NCI-H2107 treated with DMSO at 0.1 percent for 48 hours (cell line): ENCODE measurements around the gene KRTAP5-1.

Source experiments
- DNase-seq: peaks from one replicate; lab custom pipeline; 2025; ENCODE audit not compliant: unreplicated experiment; lab: John Stamatoyannopoulos, UW

Gene KRTAP5-1

GRCh38 chr11:1572197-1573076, 12.6 kb downstream of the KRTAP5-1 start, which contains the start of gene DUSP8:
Gene DUSP8, minus strand, starts transcription at chr11:1572271. Its CDS starts 6,445 bp downstream, at chr11:1565826.
- peak; percentile 37 for DNase-seq

GRCh38 chr11:1571760-1572196, 13.3 kb downstream of the KRTAP5-1 start:
- no peak for DNase-seq

- no peak for DNase-seq
Measured at GRCh38 chr11:1570896-1571759, 14.0 kb downstream of the KRTAP5-1 start.

- no peak for DNase-seq
Measured at GRCh38 chr11:1570531-1570895, 14.6 kb downstream of the KRTAP5-1 start.

DNA sequence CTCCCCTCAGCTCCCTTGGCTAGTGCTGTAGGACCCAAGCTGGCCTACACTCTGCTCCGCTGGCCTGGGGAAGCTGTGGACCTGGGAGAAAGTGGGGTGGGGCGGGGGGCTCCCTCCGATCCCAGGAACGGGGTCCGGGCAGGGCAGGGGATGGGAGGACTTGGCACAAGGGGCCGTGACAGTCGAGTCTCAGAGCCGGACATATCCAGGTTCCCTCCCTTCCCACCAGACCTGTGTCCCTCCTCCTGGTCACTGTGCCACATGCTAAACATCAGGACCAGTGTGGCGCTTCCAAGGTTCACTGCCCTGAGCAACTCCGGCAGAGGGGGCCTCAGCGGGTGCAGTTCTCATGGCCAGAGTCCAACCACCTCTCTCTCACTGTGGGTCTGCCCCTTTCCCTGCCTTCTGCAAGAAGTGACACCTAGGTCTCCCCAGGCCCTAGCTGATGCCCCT, 15.1 kb downstream of the KRTAP5-1 start:
- DNase-seq = no peak

GRCh38 chr11:1569251-1569780, 15.8 kb downstream of the KRTAP5-1 start:
- no peak for DNase-seq

GRCh38 chr11:1568441-1568911, 16.6 kb downstream of the KRTAP5-1 start:
- DNase-seq = no peak

GRCh38 chr11:1567721-1568100, 17.4 kb downstream of the KRTAP5-1 start:
- no peak for DNase-seq

GRCh38 chr11:1567052-1567720, 17.9 kb downstream of the KRTAP5-1 start:
- DNase-seq = no peak

GRCh38 chr11:1566381-1567051, 18.6 kb downstream of the KRTAP5-1 start:
- DNase-seq = no peak

- DNase-seq = no peak
Measured at GRCh38 chr11:1565904-1566247, 19.2 kb downstream of the KRTAP5-1 start.

GRCh38 chr11:1565173-1565903, 19.7 kb downstream of the KRTAP5-1 start:
- DNase-seq = no peak

DNA sequence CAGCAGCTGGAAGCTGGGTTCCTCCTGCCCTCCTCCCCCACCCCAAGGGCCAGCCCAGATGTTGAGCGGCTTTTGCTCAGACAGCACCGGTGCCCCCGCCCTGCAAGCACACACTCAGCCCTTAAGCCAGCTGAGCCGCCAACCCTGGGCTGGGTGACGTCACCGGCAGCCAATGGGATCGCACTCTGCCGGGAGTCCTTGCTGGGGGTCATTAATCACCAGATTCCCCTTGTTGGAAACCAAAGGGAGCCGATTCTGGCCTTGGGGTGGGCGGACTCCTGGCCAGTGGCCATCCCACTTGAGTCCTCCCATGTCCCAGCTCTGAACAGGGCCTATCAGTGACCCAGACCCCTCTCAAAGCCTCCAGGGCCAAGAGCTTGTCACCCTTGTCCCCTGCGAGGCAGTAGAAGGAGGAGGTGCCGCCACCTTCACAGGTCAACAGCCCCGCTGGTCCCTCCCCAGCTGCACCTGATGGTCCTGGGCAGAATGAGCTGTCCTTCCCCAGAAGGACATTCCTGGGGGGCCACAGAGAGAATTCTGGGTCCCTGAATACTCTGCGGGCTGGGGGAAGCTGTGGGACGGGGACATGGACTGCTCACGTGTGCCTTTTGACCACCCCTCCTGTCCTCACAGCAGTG, 20.4 kb downstream of the KRTAP5-1 start:
- no peak for DNase-seq

DNA sequence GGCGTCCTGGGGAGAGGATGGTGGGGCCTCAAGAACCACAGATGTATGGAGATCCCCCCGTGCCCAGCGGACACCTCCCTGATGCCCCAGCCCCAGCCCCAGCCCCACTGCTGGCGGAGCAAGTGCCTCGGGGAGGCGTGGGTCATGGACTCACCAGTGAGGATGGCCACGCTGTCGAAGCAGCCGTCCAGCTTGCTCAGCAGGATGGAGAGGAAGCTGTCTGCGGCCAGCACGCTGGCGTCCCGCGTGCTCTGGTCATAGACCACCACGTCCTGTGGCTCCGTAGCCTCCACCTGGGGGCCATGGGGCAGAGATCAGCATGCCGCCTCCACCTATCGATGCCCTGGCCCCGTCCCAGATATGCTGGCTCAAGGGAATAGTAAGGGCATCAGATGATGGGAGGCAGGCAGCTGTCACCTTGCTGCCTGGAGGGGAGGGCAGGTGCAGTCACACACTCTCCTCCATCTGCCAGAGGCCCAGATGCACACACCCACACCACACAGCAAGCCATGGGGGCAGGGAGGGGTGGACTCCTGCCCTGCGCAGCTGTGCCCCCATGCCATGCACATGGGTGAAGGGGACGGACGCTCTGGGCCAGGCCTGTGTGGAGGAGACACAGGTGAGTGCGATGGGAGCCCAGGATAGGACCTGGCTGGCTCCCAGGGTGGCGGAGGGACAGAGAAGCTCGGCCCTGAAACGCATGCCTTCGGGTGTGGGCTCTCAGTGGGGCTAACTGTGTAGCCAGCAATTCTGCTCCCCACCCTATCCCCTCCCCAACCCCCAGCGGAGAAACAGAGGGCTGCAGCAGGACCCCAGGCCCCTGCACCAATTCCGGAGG, 21.2 kb downstream of the KRTAP5-1 start:
- DNase-seq = no peak

- no peak for DNase-seq
Measured at GRCh38 chr11:1563149-1563638, 21.9 kb downstream of the KRTAP5-1 start.

DNA sequence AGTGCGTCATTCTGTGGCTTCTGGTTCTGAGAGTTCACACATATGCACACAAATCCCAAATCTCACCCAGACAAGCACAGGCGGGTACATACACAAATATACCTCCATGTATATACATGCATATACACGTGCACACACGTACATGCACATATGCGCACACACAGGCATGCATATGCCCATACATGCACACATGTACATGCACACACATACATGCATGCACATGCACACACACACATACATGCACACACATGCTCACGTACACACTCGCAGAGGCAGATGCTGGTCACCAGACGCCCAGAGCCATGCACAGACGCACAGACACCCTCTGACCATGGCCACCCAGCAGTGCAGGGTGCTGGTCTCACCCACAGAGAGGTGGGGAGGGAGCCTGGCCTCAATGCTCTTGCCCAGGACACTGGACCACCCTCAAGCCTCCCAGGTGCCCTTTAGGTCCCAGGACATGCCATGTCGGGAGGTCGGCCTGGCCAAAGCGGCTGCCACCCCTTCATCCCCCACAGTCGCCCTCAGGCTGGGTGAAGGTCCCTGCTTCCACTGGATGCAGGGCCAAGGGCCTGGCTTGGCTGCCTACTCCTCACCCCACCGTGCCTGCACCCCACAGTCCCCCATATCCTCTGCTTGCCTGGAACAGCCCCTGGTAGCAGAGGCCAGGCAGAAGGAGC, 22.5 kb downstream of the KRTAP5-1 start:
- no peak for DNase-seq

- DNase-seq = no peak
Measured at GRCh38 chr11:1561955-1562354, 23.1 kb downstream of the KRTAP5-1 start.

- no peak for DNase-seq
Measured at GRCh38 chr11:1561266-1561665, 23.8 kb downstream of the KRTAP5-1 start.
